IMR-90 (cell line): ENCODE measurements around the gene CNOT6. TPM values are rescaled to one million over a fixed set of nuclear protein-coding genes. Genes with fewer than 3 reads are reported as not detected.

Experiments
- ATAC-seq: fragments of 200-7000 bp; cut with Tn5 transposase; 2 replicates; pipeline ENCODE4 v1.9.1; 2020; ENCODE audit warnings: low read depth, mild to moderate bottlenecking, moderate library complexity
- BruUV-seq: library from RNA; stranded (reverse); fragments of 400-500 nt; replicated peaks from 2 replicates; lab custom pipeline; 2021; lab: Mats Ljungman, UMichigan
- CTCF ChIA-PET: fragments of 300-600 bp; formaldehyde crosslinking; extraction: SDS; loops from one replicate; lab custom pipeline; 2021; ENCODE audit warnings: antibody characterized with exemption; lab: Yijun Ruan, JAX
- POLR2A ChIA-PET: fragments of 300-600 bp; sonication (Branson Sonifier 250); formaldehyde crosslinking; loops from one replicate; lab custom pipeline; 2022; ENCODE audit warnings: antibody characterized with exemption; ENCODE audit not compliant: unreplicated experiment; lab: Charles Lee
- DNase-seq: peaks from one replicate; pipeline ENCODE4 v3.0.0; 2013
- H2AFZ ChIP-seq: replicated peaks from 2 replicates; pipeline ENCODE3; 2013; ENCODE audit warnings: low read length, mild to moderate bottlenecking; ENCODE audit not compliant: poor library complexity
- H2AK5ac ChIP-seq: 2 replicates; pipeline ENCODE4 v1.6.1; 2013; ENCODE audit warnings: low read depth, low read length, inconsistent platforms
- H2AK9ac ChIP-seq: replicated peaks from 2 replicates; pipeline ENCODE3; 2013; ENCODE audit warnings: mild to moderate bottlenecking, low read depth, low read length, moderate library complexity; ENCODE audit not compliant: poor library complexity
- H2BK120ac ChIP-seq: 2 replicates; pipeline ENCODE4 v1.6.1; 2013; ENCODE audit warnings: low read depth, low read length, inconsistent platforms
- H2BK15ac ChIP-seq: 3 replicates; pipeline ENCODE4 v1.6.1; 2013; ENCODE audit warnings: low read depth, low read length, inconsistent platforms
- H2BK20ac ChIP-seq: 2 replicates; pipeline ENCODE4 v1.6.1; 2013; ENCODE audit warnings: low read depth, mild to moderate bottlenecking, inconsistent platforms, low read length, moderate library complexity
- H2BK5ac ChIP-seq: 2 replicates; pipeline ENCODE4 v1.6.1; 2013; ENCODE audit warnings: mild to moderate bottlenecking, low read depth, low read length, inconsistent platforms; ENCODE audit not compliant: poor library complexity, severe bottlenecking
- H3K14ac ChIP-seq: replicated peaks from 2 replicates; pipeline ENCODE4 v1.6.1; 2013; ENCODE audit warnings: low read depth, low read length, inconsistent platforms
- H3K18ac ChIP-seq: 2 replicates; pipeline ENCODE4 v1.6.1; 2013; ENCODE audit warnings: low read depth, low read length, control low read depth
- H3K23ac ChIP-seq: 2 replicates; pipeline ENCODE4 v1.6.1; 2013; ENCODE audit warnings: low read depth, low read length, inconsistent platforms
- H3K27ac ChIP-seq: 2 replicates; pipeline ENCODE4 v1.5.1; 2013; ENCODE audit warnings: mild to moderate bottlenecking, control low read depth, low read length; ENCODE audit not compliant: insufficient read depth
- H3K27me3 ChIP-seq: 2 replicates; pipeline ENCODE4 v1.6.1; 2013; ENCODE audit warnings: low read length; ENCODE audit not compliant: control insufficient read depth, insufficient read depth
- H3K36me3 ChIP-seq: 2 replicates; pipeline ENCODE4 v1.6.1; 2013; ENCODE audit warnings: low read length, mixed read lengths; ENCODE audit not compliant: control insufficient read depth, insufficient read depth
- H3K4ac ChIP-seq: 2 replicates; pipeline ENCODE4 v1.6.1; 2013; ENCODE audit warnings: low read depth, low read length, inconsistent platforms
- H3K4me1 ChIP-seq: 2 replicates; pipeline ENCODE4 v1.6.1; 2013; ENCODE audit warnings: low read length, mixed read lengths; ENCODE audit not compliant: control insufficient read depth, insufficient read depth
- H3K4me2 ChIP-seq: 2 replicates; pipeline ENCODE4 v1.6.1; 2013; ENCODE audit warnings: low read depth, mild to moderate bottlenecking, control low read depth, low read length, moderate library complexity
- H3K4me3 ChIP-seq: 2 replicates; pipeline ENCODE4 v1.5.1; 2013; ENCODE audit warnings: low read depth, mild to moderate bottlenecking, control low read depth, low read length, moderate library complexity; ENCODE audit not compliant: insufficient read depth
- H3K56ac ChIP-seq: 2 replicates; pipeline ENCODE4 v1.6.1; 2013; ENCODE audit warnings: low read length, inconsistent platforms; ENCODE audit not compliant: insufficient read depth; ENCODE audit errors: extremely low read depth
- H3K79me1 ChIP-seq, 2 experiments: 2 replicates each; pipeline ENCODE4 v1.6.1; 2013; ENCODE audit warnings: low read length in 2 of 2, inconsistent platforms in 1 of 2, low read depth in 1 of 2
- H3K9ac ChIP-seq: 2 replicates; pipeline ENCODE4 v1.6.1; 2013; ENCODE audit warnings: low read depth, low read length, control low read depth
- H3K9me1 ChIP-seq: 2 replicates; pipeline ENCODE4 v1.6.1; 2013; ENCODE audit warnings: low read length, inconsistent platforms; ENCODE audit not compliant: insufficient read depth
- H3K9me3 ChIP-seq: 2 replicates; pipeline ENCODE4 v1.6.1; 2013; ENCODE audit warnings: low read length; ENCODE audit not compliant: control insufficient read depth, insufficient read depth
- H4K20me1 ChIP-seq: 2 replicates; pipeline ENCODE4 v1.6.1; 2013; ENCODE audit warnings: low read length, inconsistent platforms; ENCODE audit not compliant: insufficient read depth
- H4K5ac ChIP-seq: 2 replicates; pipeline ENCODE4 v1.6.1; 2013; ENCODE audit warnings: mild to moderate bottlenecking, low read depth, low read length, control low read depth
- H4K8ac ChIP-seq, 2 experiments: 2 replicates each; pipeline ENCODE4 v1.6.1; 2013; ENCODE audit warnings: low read depth in 2 of 2, low read length in 2 of 2, control low read depth in 1 of 2, inconsistent platforms in 1 of 2
- H4K91ac ChIP-seq: 2 replicates; pipeline ENCODE4 v1.6.1; 2013; ENCODE audit warnings: low read depth, low read length, inconsistent platforms; ENCODE audit not compliant: insufficient read depth
- BHLHE40 ChIP-seq: fragments of 150-350 bp; IDR thresholded peaks from 2 replicates; pipeline ENCODE4 v1.6.1; 2016; ENCODE audit warnings: mild to moderate bottlenecking, low read depth, low read length
- CHD1 ChIP-seq: IDR thresholded peaks from 2 replicates; pipeline ENCODE4 v1.6.1; 2012; ENCODE audit warnings: low read depth, low read length, improper control_type of control experiment
- CTCF ChIP-seq: conservative IDR thresholded peaks from 2 replicates; pipeline ENCODE4 v1.5.1; 2012; ENCODE audit warnings: mild to moderate bottlenecking, low read depth, low read length, improper control_type of control experiment
- FOS ChIP-seq: fragments of 150-350 bp; IDR thresholded peaks from 2 replicates; pipeline ENCODE4 v1.6.1; 2016; ENCODE audit warnings: low read depth, low read length
- MAZ ChIP-seq: IDR thresholded peaks from 2 replicates; pipeline ENCODE4 v1.6.1; 2012; ENCODE audit warnings: low read depth, mild to moderate bottlenecking, low read length, improper control_type of control experiment, moderate library complexity, borderline replicate concordance
- MXI1 ChIP-seq: IDR thresholded peaks from 2 replicates; pipeline ENCODE4 v1.6.1; 2012; ENCODE audit warnings: low read depth, mild to moderate bottlenecking, low read length, moderate library complexity, borderline replicate concordance
- NFE2L2 ChIP-seq: fragments of 150-350 bp; IDR thresholded peaks from 2 replicates; pipeline ENCODE4 v1.6.1; 2016; ENCODE audit warnings: low read depth, mild to moderate bottlenecking, low read length
- SMC3 ChIP-seq: fragments of 150-350 bp; IDR thresholded peaks from 2 replicates; pipeline ENCODE4 v1.6.1; 2016; ENCODE audit warnings: low read depth, mild to moderate bottlenecking, antibody characterized with exemption, low read length, moderate library complexity
- WGBS, 2 experiments: methylation state at CpG; one replicate each; pipeline versions ENCODE4 v1.1.5 to v1.1.7; 2013; ENCODE audit warnings: missing lambda C conversion rate in 2 of 2; ENCODE audit not compliant: insufficient read length in 1 of 2; ENCODE audit errors: extremely low coverage in 2 of 2; 5-methylcytosine and 5-hydroxymethylcytosine counted together
- dilution Hi-C: fragments of 300-500 bp; cut with HindIII; formaldehyde crosslinking; loops from one replicate; pipeline ENCODE4 v1.14.3; 2018; ENCODE audit warnings: low sequenced_read_pairs; ENCODE audit not compliant: unreplicated experiment
- in situ Hi-C: fragments of 300-500 bp; cut with MboI; formaldehyde crosslinking; loops from 3 replicates; pipeline ENCODE4 v1.14.3; 2019; ENCODE audit warnings: low sequenced_read_pairs, inconsistent platforms, mixed read lengths
- intact Hi-C: fragments of 100-400 bp; cut with micrococcal nuclease; formaldehyde crosslinking; loops from 2 replicates; pipeline ENCODE4 v1.10.0; 2022
- polyA plus RNA-seq, 3 experiments: library from polyadenylated mRNA; depleted of rRNA; stranded (reverse); fragments of >200 nt; gene quantifications; 2 replicates each; pipeline ENCODE4 v1.2.3, GENCODE V29; 2012; ENCODE audit warnings: low replicate concordance in 1 of 3
- total RNA-seq: library from RNA; depleted of rRNA; stranded (reverse); fragments of >200 nt; gene quantifications from 2 replicates; pipeline ENCODE4 v1.2.3, GENCODE V29; 2012
- TF ChIP-seq, protein P1 (sequence below): fragments of 150-350 bp; IDR thresholded peaks from 2 replicates; pipeline ENCODE4 v1.6.1; 2017; ENCODE audit warnings: mild to moderate bottlenecking, antibody characterized with exemption, low read length, low read depth

The CNOT6 gene
- total and polyA plus RNA-seq, 2 of the 4 experiments (the other 2 are of a cell fraction): 9.7 to 10.8 TPM

GRCh38 chr5:180568914-180569313 lies 74.7 kb downstream of the CNOT6 start:
- Histone ChIP-seq H3K23ac (no peak overlapping the region), H3K27me3 (no peaks in the 10 kb centered on the region), H3K14ac (no peak overlapping the region), H2AK5ac (no peak overlapping the region), H2BK5ac (no peak overlapping the region), H2BK120ac (no peak overlapping the region), H3K9me1 (peaks cover 4% of the 10 kb centered on the region; the same call in 1 of the 2 replicates), H2AFZ (no peak overlapping the region), H3K9ac (no peak overlapping the region), H3K27ac (no peak overlapping the region), H2AK9ac (no peak overlapping the region), H4K20me1 (no peaks in the 10 kb centered on the region; the same call in 1 of the 2 replicates), H3K4ac (no peak overlapping the region), H3K56ac (no peak overlapping the region), H2BK20ac (no peak overlapping the region), H3K36me3 (peaks cover 40% of the 10 kb centered on the region), H3K4me2 (no peak overlapping the region), H4K8ac (no peak overlapping the region), H3K79me1 (peaks cover 8% of the 10 kb centered on the region in 2 experiments; a peak in 3 of 4 replicates), H3K9me3 (no peaks in the 10 kb centered on the region), H4K91ac (no peak overlapping the region), H3K4me1 (no peaks in the 10 kb centered on the region), H2BK15ac (no peak overlapping the region), H4K5ac (no peak overlapping the region), H3K4me3 (no peak overlapping the region), H3K18ac (no peak overlapping the region)
- ChIA-PET POLR2A (no interaction called here), CTCF (interaction anchor here (1.3 kb wide), 1 partner anchor 15 kb away, joined by 3 read pairs; no protein-coding TSS in a partner anchor)
- DNase-seq: no peak
- in situ Hi-C loops: no loop called here
- intact Hi-C loops: no loop called here
- BruUV-seq: no TSS peak
- WGBS, 2 experiments: no CpG with 5 or more reads among the region's 8 CpGs
- ATAC-seq: no peak
- dilution Hi-C loops: no loop called here
- TF ChIP-seq SMC3 (no peak), FOS (no peak), NFE2L2 (no peak), CTCF (no peak), CHD1 (no peak), BHLHE40 (no peak), MAZ (no peak), MXI1 (no peak)
- TF ChIP-seq, protein P1, sequence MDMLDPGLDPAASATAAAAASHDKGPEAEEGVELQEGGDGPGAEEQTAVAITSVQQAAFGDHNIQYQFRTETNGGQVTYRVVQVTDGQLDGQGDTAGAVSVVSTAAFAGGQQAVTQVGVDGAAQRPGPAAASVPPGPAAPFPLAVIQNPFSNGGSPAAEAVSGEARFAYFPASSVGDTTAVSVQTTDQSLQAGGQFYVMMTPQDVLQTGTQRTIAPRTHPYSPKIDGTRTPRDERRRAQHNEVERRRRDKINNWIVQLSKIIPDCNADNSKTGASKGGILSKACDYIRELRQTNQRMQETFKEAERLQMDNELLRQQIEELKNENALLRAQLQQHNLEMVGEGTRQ: no peak
